Esophagus muscularis mucosa (tissue), 4 donors: ENCODE data around the gene DAAM1. TPM values are rescaled to one million over a fixed set of nuclear protein-coding genes. Genes with fewer than 3 reads are reported as not detected.

Source experiments
- DNase-seq: peaks from one replicate; pipeline ENCODE4 v3.0.0-alpha.2; 2017; ENCODE audit errors: extremely low spot score
- H3K27ac ChIP-seq, 4 donors: fragments of 200-600 bp; sonication (generic); replicated peaks in 1 of 4; 1 replicate in 3 of 4; 2 replicates in 1 of 4; pipeline ENCODE4 v1.5.1; 2016 to 2019; ENCODE audit warnings: mild to moderate bottlenecking in 1 of 4
- H3K27me3 ChIP-seq, 4 donors: fragments of 200-600 bp; sonication (generic); one replicate each; pipeline versions ENCODE4 v1.5.1 to v1.6.0; 2016 to 2019
- H3K36me3 ChIP-seq, 4 donors: fragments of 200-600 bp; sonication (generic); one replicate each; pipeline ENCODE4 v1.5.1; 2016 to 2019
- H3K4me1 ChIP-seq, 4 donors: fragments of 200-600 bp; sonication (generic); one replicate each; pipeline ENCODE4 v1.5.1; 2016 to 2019
- H3K4me3 ChIP-seq, 4 donors: fragments of 200-600 bp; sonication (generic); 1 replicate in 2 of 4; 2 replicates in 2 of 4; pipeline ENCODE4 v1.5.1; 2016 to 2019; ENCODE audit warnings: mild to moderate bottlenecking in 4 of 4, moderate library complexity in 1 of 4
- H3K9me3 ChIP-seq, 4 donors: fragments of 200-600 bp; sonication (generic); 1 replicate in 3 of 4; 2 replicates in 1 of 4; pipeline ENCODE4 v1.5.1; 2016 to 2019
- CTCF ChIP-seq, 3 experiments: fragments of 200-600 bp in 2 of 3; fragments of 450-650 bp in 1 of 3; sonication (generic) in 2 of 3; IDR thresholded peaks; one replicate each; pipeline ENCODE4 v1.5.1; 2017 to 2019; ENCODE audit warnings: antibody characterized with exemption in 3 of 3, mild to moderate bottlenecking in 2 of 3, moderate library complexity in 1 of 3
- EP300 ChIP-seq: sonication (generic); formaldehyde crosslinking; IDR thresholded peaks from one replicate; pipeline ENCODE4 v1.6.1; 2017; ENCODE audit warnings: antibody characterized with exemption
- POLR2A ChIP-seq: fragments of 450-650 bp; IDR thresholded peaks from one replicate; pipeline ENCODE4 v1.6.1; 2017; ENCODE audit warnings: antibody characterized with exemption, moderate library complexity, mild to moderate bottlenecking, low read depth
- POLR2AphosphoS5 ChIP-seq, 2 donors: sonication (generic); formaldehyde crosslinking; IDR thresholded peaks; one replicate each; pipeline ENCODE4 v1.6.1; 2017; ENCODE audit warnings: antibody characterized with exemption in 2 of 2
- WGBS: methylation state at CpG from one replicate; pipeline ENCODE4 v1.1.5; 2018; 5-methylcytosine and 5-hydroxymethylcytosine counted together
- intact Hi-C: fragments of 100-400 bp; cut with DNase I; formaldehyde crosslinking; loops from one replicate; pipeline ENCODE4 v1.15.1; 2023
- total RNA-seq, 4 donors: library from RNA; depleted of rRNA; stranded (reverse); fragments of >200 nt; gene quantifications; one replicate each; pipeline versions ENCODE4 v1.1.0 to v1.2.1, GENCODE V29; 2016

The DAAM1 gene
- total RNA-seq, 4 donors from 2014 or later, result 64.3 to 110 (median 72.5) TPM

- Histone ChIP-seq H3K27ac (no peak overlapping the region), H3K9me3 (no peaks in the 10 kb centered on the region), H3K36me3 (no peaks in the 10 kb centered on the region), H3K4me1 (peaks cover 27 to 96% (median 90%) of the 10 kb centered on the region in 4 donors), H3K27me3 (no peaks in the 10 kb centered on the region), H3K4me3 (no peak overlapping the region)
- TF ChIP-seq CTCF (IDR thresholded peaks at IDR 0.05), result no peak
- TF ChIP-seq POLR2A, result no peak
- TF ChIP-seq POLR2AphosphoS5 (IDR thresholded peaks at IDR 0.05), result no peak
- TF ChIP-seq EP300, result no peak
- 92% methylated on average over 2 of the region's 2 CpGs for WGBS
- DNase-seq, result no peak
- intact Hi-C loops, result no loop called here
These were observed 18.4 kb downstream of the DAAM1 start for GRCh38 chr14:59206892-59207291.

- Histone ChIP-seq H3K9me3 (no peaks in the 10 kb centered on the region), H3K4me1 (peaks cover 23 to 96% (median 89%) of the 10 kb centered on the region in 4 donors), H3K36me3 (no peaks in the 10 kb centered on the region), H3K4me3 (no peak overlapping the region), H3K27ac (peak overlapping the region; percentile 1 to 74 (median 68)), H3K27me3 (no peaks in the 10 kb centered on the region)
- WGBS, result 90% methylated on average over 5 of the region's 5 CpGs
- no peak for TF ChIP-seq CTCF (IDR thresholded peaks at IDR 0.05)
- intact Hi-C loops, result no loop called here
- DNase-seq, result no peak
These were observed 19.1 kb downstream of the DAAM1 start for GRCh38 chr14:59207506-59207933.

- no peak overlapping the region for H3K4me3 ChIP-seq
- H3K9me3 ChIP-seq, result no peaks in the 10 kb centered on the region
- H3K36me3 ChIP-seq, result no peaks in the 10 kb centered on the region
- TF ChIP-seq POLR2AphosphoS5 (IDR thresholded peaks at IDR 0.05) (no peak), POLR2A (no peak), EP300 (no peak), CTCF (IDR thresholded peaks at IDR 0.05) (no peak)
- no peak for DNase-seq
- no peaks in the 10 kb centered on the region for H3K27me3 ChIP-seq
- peaks cover 29 to 97% (median 93%) of the 10 kb centered on the region in 4 donors for H3K4me1 ChIP-seq
- WGBS, result 90% methylated on average over 6 of the region's 6 CpGs
- intact Hi-C loops, result no loop called here
- H3K27ac ChIP-seq, result peak overlapping the region in 3 of 4 donors; percentile 64 to 74 (median 71)
These were observed 19.9 kb downstream of the DAAM1 start for GRCh38 chr14:59208224-59208814.

- Histone ChIP-seq H3K4me3 (no peak overlapping the region), H3K4me1 (peaks cover 35 to 97% (median 94%) of the 10 kb centered on the region in 4 donors), H3K36me3 (no peaks in the 10 kb centered on the region), H3K9me3 (no peaks in the 10 kb centered on the region), H3K27ac (peak overlapping the region in 3 of 4 donors; percentile 64 to 74 (median 71)), H3K27me3 (no peaks in the 10 kb centered on the region)
- intact Hi-C loops, result no loop called here
- TF ChIP-seq CTCF (IDR thresholded peaks at IDR 0.05), result no peak
- no peak for TF ChIP-seq EP300
- no peak for TF ChIP-seq POLR2A
- no peak for TF ChIP-seq POLR2AphosphoS5 (IDR thresholded peaks at IDR 0.05)
- 100% methylated on average over 1 of the region's 1 CpG for WGBS
- no peak for DNase-seq
These were observed 20.5 kb downstream of the DAAM1 start for GRCh38 chr14:59208954-59209353.

GRCh38 chr14:59210621-59211020 lies 22.2 kb downstream of the DAAM1 start:
- DNase-seq, result no peak
- TF ChIP-seq POLR2AphosphoS5 (IDR thresholded peaks at IDR 0.05), result no peak
- no peak for TF ChIP-seq POLR2A
- TF ChIP-seq CTCF (IDR thresholded peaks at IDR 0.05), result no peak
- Histone ChIP-seq H3K4me1 (peaks cover 49 to 97% (median 94%) of the 10 kb centered on the region in 4 donors), H3K27ac (peak overlapping the region; percentile 48 to 74 (median 68)), H3K4me3 (no peak overlapping the region), H3K9me3 (no peaks in the 10 kb centered on the region), H3K36me3 (no peaks in the 10 kb centered on the region), H3K27me3 (no peaks in the 10 kb centered on the region)
- intact Hi-C loops, result no loop called here
